Posterior cingulate gyrus (tissue), 11 donors: Measurements from ENCODE around the gene TLL2.
"Not testable (repeated sequence)": the region's sequence is repeated elsewhere in the genome, so short reads cannot be mapped to it uniquely, and the experiment has no call there.

Experiments
- DNase-seq, 10 donors: peaks; one replicate each; pipeline versions ENCODE4 v3.0.0 to v3.0.0-alpha.2; 2020 to 2021; ENCODE audit warnings: mixed read lengths in 3 of 10
- intact Hi-C: fragments of 100-400 bp; cut with DNase I; formaldehyde crosslinking; loops from one replicate; pipeline ENCODE4 v1.15.1; 2023

The TLL2 gene

DNA sequence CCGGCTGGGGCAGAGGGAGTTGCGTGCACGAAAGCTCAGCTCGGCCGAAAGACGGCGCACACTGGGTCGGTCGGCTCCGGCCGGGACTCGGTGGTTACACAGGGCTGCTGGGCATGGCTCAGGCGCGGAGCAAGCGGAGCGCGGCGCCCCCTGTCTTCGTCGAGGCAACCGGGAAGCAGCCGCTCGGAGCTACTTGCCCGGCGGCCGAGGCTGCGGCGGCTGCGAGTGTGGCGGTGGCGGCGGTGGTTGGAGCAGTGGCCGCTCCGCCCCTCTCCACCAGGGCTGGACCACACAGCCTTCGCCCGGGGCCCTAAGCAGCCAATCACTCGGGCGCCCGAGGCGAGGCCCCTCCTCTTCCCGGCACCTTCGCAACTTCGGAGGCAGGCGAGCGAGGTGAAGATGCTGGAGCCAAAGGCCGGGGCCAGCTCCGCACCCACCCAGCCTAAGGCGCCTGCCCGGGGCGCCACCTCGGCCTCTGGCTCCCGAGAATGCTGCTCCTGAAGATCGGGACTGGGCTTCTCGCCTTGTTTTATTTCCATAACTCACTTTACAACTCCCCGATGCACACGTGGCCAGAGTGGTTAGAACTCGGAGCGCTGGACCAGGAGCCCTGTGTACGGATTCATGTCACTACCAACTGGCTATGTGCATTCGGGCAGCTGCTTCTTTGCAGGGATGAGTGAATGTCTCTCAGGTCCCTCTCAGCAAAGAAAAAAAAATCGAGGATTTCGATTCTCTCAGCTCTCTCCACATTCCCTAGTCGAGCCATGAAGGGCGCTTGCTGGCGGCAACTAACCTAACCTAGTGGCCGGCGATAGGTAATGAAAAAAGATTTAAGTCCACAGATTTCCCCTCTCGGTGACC lies at the start of gene TLL2:
Gene TLL2, minus strand, starts transcription at position 229 of the 864 bp plus-strand sequence. CDS start 241 bp downstream, outside the sequence.
- intact Hi-C loops, result loop anchor here (1.0 to 5.0 kb wide), 4 partner anchors 42 to 137 kb away; partner anchors contain the start of gene TM9SF3
- DNase-seq, result peak; percentile 82 to 99 (median 88)

DNA sequence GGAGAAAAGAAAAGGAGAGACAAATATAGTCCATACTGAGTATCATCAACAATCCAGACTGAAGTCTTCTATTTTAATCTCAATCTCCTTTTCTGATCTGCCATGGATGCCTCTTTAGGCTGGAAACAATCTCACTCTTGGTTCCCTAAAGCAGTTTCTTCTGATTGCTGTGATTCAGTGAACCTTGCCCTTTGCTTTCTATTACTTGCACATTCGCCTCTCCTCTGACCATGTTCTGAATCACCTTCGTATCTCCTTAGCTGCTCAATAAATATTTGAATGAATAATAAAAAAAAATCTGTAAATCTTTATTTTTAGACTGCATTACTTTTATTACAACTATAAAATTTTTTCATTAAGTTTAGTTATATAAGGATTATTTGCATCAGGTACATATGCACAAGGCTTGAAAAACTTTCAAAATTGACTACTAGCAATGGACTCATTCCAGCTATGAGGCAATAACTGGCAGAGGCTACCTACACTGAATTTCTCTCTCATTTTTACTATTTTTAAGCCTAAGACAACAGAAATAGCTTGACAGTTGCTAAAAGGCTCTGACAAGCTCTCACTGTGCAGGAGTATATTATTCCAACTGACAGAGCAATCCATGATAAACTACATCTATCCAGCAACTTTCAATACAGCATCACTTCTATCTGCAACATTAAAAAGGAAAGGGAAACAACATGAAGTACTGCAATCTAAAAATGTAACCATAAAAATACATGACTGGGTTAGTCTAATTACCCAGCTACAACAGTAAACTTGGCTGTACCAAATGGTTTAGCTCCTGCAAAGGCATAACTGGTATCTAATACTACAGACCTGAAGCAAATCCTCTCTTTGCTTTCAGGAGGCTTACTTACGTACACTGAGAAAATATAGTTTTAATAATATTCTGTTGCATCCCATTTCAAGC lies 47.5 kb upstream of the TLL2 start:
- no peak for DNase-seq
- intact Hi-C loops, result no loop called here

GRCh38 chr10:96560489-96560888 lies 46.8 kb upstream of the TLL2 start:
- no peak for DNase-seq
- intact Hi-C loops, result no loop called here

GRCh38 chr10:96556003-96556402 lies 42.3 kb upstream of the TLL2 start:
- intact Hi-C loops, result loop anchor here (5.0 kb wide), 2 partner anchors 159 to 179 kb away; no protein-coding TSS in a partner anchor
- peak in 2 of 10 donors; percentile 5 to 26 for DNase-seq

DNA sequence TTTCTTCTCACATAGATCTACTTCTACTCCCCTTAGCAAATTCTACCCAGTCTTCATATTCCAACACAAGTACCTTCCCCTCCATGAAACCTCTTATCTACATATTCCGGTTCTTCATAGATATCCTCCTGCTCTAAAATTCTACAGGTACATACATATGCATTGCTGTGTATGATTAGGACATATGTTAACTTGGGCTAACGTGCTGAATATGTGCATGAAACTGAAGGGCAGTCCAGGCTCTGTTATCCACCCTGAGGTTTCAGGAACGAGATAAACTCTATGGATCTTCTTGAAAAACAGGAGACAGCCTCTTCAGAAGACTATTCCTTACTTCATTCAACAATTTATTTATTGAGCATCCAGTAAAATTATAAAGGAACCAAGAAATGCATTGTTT lies 41.6 kb upstream of the TLL2 start:
- intact Hi-C loops, result loop anchor here (5.0 kb wide), 2 partner anchors 158 to 178 kb away; no protein-coding TSS in a partner anchor
- DNase-seq, result no peak

DNA sequence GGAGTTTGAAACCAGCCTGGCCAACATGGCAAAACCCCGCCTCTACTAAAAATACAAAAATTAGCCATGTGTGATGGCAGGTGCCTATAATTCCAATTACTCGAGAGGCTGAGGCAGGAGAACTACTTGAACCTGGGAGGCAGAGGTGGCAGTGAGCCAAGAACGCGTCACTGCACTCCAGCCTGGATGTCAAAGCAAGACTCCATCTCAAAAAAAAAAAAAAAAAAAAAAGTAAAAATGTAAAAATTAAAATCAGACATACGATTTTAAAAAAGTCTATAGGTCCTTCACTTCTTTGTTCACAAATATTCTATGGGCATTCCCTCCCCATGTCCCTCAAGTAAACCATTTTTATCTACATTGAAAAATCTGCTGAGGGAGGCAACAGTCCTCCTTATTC lies 34.9 kb upstream of the TLL2 start:
- intact Hi-C loops, result no loop called here
- peak in 4 of 10 donors; percentile 11 to 79 (median 69) for DNase-seq

- intact Hi-C loops, result not testable (repeated sequence)
Measured at GRCh38 chr10:96545558-96545957, 31.8 kb upstream of the TLL2 start.

DNA sequence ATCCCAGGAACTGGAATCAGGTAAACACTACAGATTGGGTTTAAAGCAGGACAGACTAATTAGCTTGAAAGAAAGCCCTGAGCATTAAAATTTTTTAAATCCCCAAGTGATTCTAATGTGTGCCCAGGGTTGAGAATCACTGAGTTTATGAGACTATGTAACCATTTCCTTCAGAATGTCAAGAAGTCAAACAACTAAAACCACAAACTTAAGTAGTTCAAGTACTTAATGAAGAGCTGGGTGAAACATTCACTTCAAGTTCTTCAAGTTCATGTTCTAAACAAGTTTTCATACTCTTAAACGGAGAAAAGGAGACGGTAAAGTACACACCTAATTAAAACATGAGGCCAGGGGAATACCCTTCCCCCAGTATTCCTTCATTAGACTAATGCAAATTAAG lies 28.2 kb upstream of the TLL2 start:
- no peak for DNase-seq
- intact Hi-C loops, result no loop called here

More at GRCh38 chr10:96545558-96545957, 31.8 kb upstream of the TLL2 start:
- peak in 1 of 10 donors; percentile 77 for DNase-seq

- DNase-seq, result no peak
- intact Hi-C loops, result no loop called here
Measured at GRCh38 chr10:96540240-96540639, 26.5 kb upstream of the TLL2 start.

DNA sequence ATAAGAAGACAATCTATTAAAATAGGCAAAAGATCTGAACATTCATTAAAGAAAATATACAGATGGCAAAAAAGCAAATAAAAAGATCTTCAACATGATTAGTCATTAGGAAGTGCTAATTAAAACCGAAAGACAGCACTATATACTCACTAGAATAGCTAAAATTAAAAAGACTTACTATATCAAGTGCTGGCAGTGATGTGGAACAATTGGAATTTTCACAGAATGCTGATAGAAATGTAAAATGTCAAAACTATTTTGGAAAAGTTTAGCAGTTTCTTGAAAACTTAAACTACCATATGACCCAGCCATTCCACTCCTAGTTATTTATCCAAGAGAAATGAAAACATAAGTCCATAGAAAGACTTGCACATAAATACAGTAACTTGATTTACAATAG lies 25.0 kb upstream of the TLL2 start:
- no peak for DNase-seq
- intact Hi-C loops, result no loop called here

DNA sequence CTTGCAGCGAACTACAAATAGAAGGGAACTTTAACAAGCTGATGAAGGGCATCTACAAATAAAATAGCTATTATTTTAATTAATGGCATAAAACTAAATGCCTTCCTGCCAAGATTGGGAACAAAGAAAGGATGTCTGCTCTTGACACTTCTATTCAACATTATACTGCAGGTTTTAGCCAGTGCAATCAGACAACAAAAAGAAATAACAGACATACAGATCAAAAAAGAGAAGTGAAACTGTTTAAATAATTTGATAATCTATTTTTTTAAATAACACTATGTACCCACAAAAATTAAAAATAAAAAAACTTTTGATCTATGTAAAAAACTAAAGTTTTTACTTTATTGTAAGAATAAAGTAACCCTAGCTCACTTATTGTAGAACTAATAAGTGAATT lies 22.4 kb upstream of the TLL2 start:
- intact Hi-C loops, result no loop called here
- DNase-seq, result no peak

- DNase-seq, result no peak
- intact Hi-C loops, result no loop called here
Measured at GRCh38 chr10:96532523-96532922, 18.8 kb upstream of the TLL2 start.

GRCh38 chr10:96529634-96530279 lies 16.0 kb upstream of the TLL2 start:
- no peak for DNase-seq
- intact Hi-C loops, result no loop called here

- no peak for DNase-seq
- intact Hi-C loops, result no loop called here
Measured at GRCh38 chr10:96524741-96525140, 11.0 kb upstream of the TLL2 start.

- DNase-seq, result no peak
- intact Hi-C loops, result no loop called here
Measured at GRCh38 chr10:96517284-96517683, 3.6 kb upstream of the TLL2 start.

GRCh38 chr10:96516337-96516736 lies 2.6 kb upstream of the TLL2 start:
- intact Hi-C loops, result no loop called here
- no peak for DNase-seq

DNA sequence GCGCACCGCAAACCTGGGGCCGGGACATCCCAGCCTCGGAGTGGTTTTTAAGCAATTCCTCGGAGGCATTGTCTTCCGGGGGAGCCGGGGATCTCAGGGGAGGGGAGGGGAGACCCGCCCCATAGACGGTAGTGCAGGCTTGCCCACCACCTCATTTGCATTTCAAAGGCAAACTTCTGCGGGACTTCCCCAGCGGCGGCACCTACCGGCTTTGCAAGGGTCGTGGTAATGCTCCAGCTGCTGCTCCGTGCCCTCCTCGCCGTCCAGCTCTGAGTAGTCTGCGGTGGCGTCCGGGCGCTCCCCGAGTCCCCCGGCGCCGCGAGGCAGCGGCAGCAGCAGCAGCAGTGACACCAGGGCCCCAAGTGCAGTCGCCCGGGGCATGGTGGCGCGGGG lies 425 bp downstream of the TLL2 start:
- DNase-seq, result no peak
- intact Hi-C loops, result loop anchor here (1.0 to 5.0 kb wide), 4 partner anchors 41 to 136 kb away; partner anchors contain the start of gene TM9SF3

GRCh38 chr10:96512524-96513304 lies 1.0 kb downstream of the TLL2 start:
- DNase-seq, result peak in 5 of 10 donors; percentile 23 to 88 (median 30)
- intact Hi-C loops, result loop anchor here (1.0 to 5.0 kb wide), 4 partner anchors 40 to 135 kb away; partner anchors contain the start of gene TM9SF3
